GM19351 (cell line): ENCODE measurements around the gene KLK5.
"Not testable (repeated sequence)": the region's sequence is repeated elsewhere in the genome, so short reads cannot be mapped to it uniquely, and the experiment has no call there.

Experiments used
- ATAC-seq: cut with Tn5 transposase; IDR thresholded peaks from one replicate; pipeline ENCODE4 v1.9.1; 2021; ENCODE audit warnings: mild to moderate bottlenecking, moderate library complexity; ENCODE audit not compliant: unreplicated experiment

Gene KLK5, protein sequence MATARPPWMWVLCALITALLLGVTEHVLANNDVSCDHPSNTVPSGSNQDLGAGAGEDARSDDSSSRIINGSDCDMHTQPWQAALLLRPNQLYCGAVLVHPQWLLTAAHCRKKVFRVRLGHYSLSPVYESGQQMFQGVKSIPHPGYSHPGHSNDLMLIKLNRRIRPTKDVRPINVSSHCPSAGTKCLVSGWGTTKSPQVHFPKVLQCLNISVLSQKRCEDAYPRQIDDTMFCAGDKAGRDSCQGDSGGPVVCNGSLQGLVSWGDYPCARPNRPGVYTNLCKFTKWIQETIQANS

DNA sequence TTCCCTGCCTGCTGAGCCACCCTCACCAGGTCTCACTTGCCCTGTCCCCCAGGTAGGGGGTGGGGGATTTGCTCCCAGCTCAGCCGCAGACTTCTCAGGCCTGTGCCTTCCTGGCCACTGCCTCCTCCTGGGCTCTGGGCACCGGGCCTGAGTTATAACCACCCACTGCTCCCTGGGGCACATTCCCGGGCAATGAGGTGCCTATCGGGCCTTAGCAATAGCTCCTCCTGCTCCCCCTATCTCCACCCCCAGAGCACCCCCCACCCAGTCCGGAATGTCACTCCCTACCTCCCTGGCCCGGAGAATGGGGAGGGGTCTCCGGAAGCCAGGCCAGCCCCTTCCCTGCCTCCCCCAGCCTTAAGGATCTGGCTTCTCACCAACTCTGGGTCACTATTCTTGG is at the start of gene KLK5:
Gene KLK5, minus strand, starts transcription at position 129 of the 400 bp plus-strand sequence. CDS start 381 bp downstream, outside the sequence.
- no peak for ATAC-seq

DNA sequence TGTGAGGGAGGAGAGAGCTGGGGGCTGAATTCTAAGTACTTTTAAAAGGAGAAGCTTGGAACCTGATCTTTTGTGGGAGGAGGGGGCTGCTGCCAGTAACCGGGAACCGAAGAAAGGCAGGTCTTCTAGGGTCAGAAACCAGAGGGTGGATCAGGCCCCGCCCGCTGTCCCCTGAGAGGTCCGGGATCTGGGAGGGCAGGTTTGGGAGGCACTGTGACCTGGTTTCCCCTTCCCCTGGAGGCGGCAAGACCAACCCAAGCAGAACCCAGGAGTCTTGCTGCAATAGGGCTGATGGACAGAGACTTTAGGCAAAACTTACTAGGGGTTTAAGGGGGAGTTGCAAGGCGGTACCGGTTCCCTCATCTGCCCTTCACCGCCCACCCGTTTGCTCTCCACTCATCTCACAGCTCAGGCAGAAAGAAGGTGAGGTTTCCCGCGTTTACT is 49.3 kb upstream of the KLK5 start:
- ATAC-seq: no peak

DNA sequence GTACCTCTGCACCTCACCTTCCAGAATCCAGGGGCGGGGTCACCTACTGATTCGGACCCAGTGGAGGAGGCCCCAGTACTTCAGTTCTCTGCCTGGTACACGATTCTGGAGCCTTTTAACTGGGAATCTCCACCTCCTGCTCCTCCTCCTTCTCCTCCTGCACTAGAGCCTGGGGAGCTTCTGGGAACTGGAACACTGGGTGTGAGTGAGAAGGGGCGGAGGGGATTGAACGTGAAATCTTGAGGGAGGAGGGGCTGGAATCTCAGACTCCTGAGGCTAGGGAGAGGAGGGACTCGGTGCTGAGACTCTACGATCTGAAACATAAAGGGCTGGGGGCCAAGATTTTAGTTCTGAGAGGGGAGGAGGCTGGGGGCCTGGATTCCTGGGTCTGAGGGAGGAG is 48.7 kb upstream of the KLK5 start, which contains the start of gene KLK8:
Gene KLK8, minus strand, starts transcription at position 90 of the 400 bp plus-strand sequence. CDS start 437 bp downstream, outside the sequence.
- ATAC-seq: no peak

DNA sequence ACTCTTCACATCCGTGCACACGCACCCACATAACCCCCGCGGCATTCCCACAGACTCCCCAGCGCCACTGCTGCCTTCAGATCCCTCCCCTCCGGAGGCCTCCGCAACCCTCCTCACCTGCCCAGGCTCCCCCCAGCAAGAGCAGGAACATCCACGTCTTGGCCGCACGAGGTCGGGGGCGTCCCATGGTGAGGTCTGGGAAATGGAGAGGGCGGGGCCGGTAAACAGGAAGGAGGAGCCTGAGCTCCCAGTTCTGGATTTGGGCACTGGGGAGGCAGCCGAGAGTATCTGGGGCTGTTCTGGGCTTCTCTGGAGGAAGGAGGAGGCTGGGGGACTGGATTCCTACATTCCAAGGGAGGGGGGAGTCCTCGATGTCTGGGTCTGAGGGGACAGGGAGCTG is 48.1 kb upstream of the KLK5 start:
- ATAC-seq: no peak

DNA sequence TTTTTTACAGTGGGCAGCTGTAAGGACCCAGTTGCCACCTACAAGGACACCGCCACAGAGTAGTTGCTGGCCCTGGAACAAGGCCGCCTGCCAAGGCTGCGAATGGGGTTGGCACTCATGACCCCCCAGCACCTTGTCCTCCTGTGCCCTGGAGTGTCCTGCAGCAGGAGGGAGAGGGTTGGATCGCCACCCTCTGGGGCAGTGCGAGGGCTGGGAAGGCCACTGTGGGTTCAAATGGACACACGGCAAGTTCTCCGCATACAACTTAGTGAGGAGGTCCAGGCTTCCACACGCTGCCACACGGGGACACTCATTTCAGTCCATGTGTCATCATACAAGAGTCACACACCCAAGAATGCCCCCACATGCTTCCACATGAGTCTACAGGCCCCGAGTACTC is 47.6 kb upstream of the KLK5 start:
- no peak for ATAC-seq

DNA sequence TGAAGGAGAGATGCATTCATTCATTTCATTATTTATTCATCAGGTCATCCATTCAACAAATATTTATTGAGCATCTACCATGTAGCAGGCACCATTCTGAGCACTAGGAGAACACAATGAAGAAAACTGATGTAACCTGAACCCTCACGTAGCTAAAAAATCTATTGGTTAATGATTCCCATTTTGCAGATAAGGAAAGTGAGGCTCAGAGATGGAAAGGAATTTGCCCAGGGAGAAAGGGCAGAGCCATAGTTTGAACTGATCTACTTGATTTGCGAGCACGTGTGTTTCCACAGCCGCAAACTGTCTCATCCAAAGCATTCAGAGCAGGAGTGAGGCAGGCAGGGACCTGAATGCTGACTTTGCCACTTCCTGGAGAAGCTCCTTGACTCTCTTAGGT is 45.8 kb upstream of the KLK5 start:
- ATAC-seq: no peak

DNA sequence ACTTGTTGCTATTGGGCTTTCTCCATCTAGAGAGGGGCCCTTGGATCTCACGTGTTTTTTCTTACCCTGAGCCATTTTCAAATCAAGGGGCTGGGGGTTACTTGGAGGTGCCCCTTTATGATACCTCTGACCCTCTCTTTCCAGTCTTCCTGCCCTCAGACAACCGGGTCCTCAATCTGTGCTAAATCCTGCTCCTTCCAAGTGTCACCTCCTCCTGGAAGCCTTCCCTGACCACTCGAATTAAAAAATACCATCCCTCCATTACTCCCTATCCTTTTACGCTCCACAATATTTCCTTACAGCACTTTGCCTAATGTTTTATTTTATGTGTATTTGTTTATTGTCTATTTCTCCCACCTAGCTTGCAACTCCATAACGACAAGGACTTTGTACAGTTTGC is 45.2 kb upstream of the KLK5 start:
- ATAC-seq: no peak

DNA sequence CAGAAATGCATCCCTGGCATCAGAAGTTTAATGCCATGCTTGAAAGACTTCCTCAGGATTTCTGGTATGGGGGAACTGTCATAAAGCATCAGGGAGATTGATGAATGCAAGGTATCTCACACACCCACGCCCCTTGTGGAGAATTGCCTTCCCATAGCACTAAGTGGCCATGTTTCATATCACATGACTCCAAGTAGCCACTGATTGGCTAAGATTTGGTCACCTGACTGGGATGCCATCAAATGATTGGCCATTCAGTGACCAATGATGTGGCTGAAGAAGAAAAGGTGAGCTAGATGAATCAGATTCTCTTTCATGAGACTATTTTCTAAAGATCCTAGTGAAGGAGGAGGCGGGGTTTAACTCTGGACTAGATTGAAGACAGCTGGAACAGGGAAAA is 41.3 kb upstream of the KLK5 start:
- ATAC-seq: no peak

DNA sequence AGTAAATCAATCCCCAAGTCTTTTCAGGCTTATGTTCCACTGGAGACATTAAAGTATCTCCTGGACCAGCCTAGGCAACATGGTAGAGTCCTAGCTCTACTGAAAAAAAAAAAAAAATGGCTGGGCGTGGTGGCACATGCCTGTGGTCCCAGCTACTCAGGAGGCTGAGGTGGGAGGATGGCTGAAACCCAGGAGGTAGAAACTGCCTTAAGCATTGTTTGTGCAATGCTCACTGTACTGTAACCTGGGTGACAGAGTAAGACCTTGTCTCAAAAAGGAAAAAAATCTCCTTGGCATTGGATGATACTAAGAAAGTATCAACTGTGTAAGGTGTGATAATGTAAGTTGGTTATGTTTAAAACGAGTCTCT is 39.8 kb upstream of the KLK5 start:
- no peak for ATAC-seq

DNA sequence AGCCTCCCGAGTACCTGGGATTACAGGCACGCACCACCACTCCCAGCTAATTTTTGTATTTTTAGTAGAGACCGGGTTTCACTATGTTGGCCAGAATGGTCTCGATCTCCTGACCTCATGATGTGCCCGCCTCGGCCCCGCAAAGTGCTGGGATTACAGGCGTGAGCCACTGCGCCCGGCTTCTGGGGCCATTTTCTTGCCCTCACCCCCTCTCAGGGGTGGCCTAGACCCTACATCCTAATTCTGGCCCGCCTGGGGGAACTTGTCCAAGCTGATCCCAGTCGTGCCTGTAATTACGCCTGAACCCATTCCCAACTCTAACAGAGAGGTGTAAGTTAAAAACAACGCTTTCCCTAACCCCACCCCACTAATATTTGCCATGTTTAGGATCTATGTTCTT is 31.6 kb upstream of the KLK5 start:
- ATAC-seq: not testable (repeated sequence)

DNA sequence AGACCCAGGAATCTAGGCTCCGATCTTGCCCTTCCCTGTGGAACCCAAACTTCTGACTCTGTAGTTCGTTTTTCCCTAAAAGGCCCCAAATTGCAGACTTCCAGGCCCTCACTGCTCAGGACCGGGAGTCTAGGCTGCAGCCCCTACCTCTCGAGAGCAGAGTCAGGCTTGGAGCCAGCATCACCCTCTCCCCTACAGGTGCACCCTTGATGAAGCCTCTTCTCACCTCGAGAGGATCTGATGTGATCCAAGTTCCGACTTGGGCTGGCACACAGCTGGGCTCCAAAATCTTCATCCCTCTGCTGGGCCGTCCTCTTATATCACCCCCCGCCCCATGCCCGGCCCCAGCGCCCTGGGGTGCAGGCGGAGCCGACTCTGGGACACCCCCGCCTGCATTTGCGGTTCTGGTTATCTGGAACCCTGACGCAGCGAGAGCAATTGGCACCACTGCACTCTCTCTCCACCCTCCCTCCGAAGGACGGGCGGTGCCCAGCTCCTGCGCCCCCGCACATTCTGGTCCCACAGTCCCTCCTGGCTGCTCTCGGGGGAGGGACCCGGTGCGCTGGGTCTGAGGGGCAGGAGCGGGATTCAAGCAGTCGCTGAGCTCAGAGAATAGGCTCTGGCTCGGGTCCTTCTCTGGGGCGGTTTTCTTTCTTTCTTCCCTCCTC is 30.9 kb upstream of the KLK5 start, which contains the start of gene KLK7:
Gene KLK7, minus strand, starts transcription at position 293 of the 668 bp plus-strand sequence. CDS start 1,518 bp downstream, outside the sequence.
- ATAC-seq: no peak

DNA sequence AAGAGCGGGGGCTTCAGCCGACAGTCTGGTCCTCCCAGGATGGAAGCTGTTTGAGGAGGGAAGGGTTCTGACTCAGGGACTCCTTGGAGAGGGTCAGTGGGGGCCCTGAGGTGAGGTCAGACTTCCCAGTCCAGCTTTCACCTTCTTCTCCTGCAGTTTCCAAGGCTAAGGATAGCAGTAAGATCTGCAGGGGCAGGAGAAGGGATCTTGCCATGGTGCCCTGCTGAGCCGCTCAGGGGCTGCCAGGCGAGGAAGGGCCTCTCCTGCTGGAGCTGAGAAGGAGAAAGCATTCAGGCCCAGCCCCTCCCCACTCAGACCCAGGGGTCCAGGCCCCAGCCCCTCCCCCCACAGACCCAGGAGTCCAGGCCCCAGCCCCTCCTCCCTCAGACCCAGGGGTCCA is 29.3 kb upstream of the KLK5 start:
- ATAC-seq: no peak

DNA sequence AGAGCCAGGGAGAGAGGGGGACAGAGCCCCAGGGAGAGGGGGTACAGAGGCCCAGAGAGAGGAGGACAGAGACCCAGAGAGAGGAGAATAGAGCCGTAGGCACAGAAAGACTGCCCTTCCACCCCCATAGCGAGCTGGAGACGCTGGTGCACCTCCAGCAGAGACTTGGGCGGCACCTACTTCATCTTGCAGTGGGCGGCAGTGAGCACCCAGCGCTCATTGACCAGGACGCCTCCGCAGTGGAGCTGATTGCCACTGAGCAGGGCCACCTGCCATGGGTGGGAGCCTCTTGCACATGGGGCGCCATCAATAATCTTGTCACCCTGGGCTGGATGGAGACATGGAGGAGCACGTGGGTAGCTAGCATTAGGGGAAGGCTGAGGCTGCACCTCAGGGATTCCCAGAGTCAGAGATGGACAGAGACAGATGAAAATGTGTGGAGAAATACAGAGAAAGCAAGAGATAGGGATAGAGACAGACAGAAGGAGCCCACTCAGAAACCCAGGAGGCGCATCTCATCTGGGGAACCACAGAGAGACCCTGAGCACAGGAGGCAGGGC is 28.8 kb upstream of the KLK5 start:
- ATAC-seq: no peak

DNA sequence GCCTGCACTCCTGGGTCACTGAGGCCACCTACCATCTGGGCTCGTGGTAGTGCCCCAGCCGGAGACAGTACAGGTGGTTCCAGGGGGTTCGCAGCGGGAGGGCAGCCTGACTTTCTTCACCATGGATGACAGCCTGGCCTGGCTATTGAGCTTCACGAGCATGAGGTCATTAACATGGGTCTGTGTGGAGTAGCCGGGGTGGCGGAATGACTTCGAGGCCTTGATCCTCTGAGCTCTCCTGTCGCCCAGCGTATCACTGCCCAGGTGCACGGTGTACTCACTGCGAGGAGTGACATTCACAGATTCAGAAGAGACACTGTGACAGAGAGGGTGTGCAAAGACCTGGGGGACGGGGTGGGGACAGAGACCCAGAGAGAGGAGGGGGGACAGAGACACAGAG is 27.4 kb upstream of the KLK5 start:
- no peak for ATAC-seq

DNA sequence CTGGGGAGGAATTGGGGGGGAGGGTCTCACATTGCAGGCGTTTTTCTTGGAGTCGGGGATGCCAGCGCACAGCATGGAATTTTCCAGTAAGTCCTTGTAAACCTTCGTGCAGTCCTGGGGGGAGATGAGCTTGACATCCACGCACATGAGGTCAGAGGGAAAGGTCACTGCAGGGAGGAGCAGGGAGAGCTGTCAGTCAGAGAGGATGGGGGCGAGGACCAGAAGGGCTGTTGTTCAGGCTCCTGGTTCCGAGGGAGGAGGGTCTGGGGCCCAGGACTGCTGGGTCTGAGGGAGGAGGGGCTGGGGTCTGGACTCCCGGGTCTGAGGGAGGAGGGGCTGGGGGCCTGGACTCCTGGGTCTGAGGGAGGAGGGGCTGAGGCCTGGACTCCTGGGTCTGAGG is 26.9 kb upstream of the KLK5 start:
- no peak for ATAC-seq

DNA sequence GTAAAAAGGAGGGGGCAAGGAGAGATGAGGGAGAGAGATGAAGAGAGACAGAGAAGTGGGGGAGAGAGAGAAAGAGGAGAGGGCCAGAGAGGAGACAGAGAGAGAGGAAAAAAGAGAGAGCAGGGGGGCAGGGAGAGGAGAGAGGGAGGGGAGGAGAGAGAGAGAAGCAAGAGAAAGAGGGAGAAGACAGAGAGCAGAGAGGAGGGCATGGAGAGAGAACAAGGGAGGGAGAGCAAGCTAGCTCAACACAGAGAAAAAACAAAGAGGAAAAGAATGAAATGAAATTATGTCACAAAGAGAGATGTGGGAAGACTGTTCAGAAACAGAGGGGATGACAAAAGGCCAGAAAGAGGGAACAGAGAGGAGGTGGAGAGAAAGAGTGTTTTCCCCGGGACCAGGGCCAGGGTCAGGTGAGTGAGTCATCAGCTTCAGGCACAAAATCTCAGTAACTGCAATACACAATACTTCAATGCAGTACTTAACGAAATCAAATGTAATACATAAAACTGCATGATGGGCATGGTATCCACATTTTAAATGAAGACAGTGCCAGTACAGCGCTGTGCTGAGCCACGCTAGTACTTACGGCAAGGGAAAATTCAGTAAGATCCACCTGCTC is 26.0 kb upstream of the KLK5 start:
- ATAC-seq: no peak

DNA sequence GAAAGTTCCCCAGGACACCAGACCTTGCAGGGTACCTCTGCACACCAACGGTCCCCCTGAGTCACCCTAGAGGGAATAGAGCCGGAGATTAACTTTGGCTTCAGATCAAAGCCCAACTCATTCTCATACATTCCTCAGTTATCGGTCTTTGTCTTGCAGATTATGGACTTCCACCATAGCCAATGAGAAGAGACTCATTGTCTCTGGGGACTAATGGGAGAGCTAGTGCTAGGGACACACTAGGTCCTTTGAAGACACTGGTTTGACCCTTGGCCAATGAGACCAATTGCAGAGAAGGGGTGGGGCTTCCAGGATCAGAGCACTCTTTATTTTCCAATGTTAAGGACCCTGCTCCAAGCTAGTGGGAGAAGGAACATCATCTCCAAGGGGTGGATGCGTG is 24.8 kb upstream of the KLK5 start:
- no peak for ATAC-seq

DNA sequence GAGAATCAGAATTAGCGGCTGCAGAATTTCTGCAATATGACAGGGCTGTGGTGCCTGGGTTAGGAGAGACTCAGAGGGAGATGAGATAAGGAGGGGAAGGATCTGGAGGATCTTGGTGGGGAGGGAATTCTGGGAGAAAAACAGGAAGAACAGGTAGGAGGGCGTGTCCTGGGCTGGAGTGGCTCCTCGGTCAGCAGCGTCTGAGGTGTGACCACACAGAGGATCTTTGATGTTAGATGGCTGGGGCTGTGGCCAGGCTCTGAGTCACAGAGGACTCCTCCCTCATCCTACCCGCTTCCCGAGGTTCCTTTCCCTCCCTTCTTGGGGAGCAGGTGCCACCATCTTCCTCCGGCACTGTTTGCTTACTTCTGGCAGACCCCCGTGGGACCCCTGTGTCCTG is 22.9 kb upstream of the KLK5 start:
- ATAC-seq: no peak

DNA sequence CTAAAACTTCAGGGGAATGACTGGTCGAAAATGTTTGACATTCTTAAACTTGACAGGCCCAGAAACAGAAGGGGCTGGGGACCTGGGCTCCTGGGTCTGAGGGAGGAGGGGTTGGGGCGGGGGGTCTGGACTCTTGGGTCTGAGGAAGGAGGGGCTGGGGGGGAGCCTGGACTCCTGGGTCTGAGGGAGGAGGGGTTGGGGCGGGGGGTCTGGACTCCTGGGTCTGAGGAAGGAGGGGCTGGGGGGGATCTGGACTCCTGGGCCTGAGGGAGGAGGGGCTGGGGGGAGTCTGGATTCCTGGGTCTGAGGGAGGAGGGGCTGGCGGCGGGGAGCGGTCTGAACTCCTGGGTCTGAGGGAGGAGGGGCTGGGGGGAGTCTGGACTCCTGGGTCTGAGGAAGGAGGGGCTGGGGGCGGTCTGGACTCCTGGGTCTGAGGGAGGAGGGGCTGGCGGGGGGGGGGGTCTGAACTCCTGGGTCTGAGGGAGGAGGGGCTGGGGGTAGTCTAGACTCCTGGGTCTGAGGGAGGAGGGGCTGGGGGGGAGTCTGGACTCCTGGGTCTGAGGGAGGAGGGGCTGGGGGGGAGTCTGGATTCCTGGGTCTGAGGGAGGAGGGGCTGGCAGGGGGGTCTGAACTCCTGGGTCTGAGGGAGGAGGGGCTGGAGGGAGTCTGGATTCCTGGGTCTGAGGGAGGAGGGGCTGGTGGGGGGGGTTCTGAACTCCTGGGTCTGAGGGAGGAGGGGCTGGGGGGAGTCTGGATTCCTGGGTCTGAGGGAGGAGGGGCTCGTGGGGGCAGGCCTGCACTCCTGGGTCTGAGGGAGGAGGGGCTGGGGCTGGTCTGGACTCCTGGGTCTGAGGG is 22.1 kb upstream of the KLK5 start:
- no peak for ATAC-seq

DNA sequence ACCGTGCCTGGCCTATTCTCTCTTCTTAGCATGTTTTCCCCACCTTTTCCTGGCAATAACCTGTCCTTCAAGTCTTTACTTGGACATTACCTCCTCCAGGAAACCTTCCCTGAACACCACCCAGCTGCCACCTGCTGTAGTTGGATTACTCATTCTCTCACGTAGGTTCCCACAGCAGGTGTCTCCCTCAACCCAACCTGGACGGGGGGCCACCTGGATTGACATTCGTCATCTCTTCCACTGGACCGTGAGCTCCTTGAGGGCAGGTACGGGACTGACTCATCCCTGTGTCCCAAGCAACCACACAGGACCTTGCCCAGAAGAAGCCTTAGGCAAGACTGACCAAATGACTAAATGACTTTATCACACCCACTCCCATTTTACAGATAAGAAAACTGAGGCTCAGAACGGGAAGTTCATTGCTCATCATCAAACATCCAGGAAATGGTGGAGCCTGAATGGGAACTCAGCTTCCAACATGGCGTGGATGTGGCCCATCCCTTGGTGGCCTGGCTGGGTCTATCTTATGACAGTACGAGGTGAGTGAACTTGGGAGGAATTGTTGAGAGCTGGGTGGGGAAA is 20.0 kb upstream of the KLK5 start:
- no peak for ATAC-seq
